Stimulated activated naive CD8-positive, alpha-beta T cell treated with anti-CD3 and anti-CD28 coated beads, Interleukin-15, amount 100 ng/mL, for 72 hours (primary cell): ENCODE results near the gene AK2.
"Not testable (repeated sequence)": the region's sequence is repeated elsewhere in the genome, so short reads cannot be mapped to it uniquely, and the experiment has no call there.

Experiments
- ATAC-seq: fragments of 150-1000 bp; cut with Tn5 transposase; 2 replicates; pipeline ENCODE4 v1.10.0; 2021; ENCODE audit warnings: mild to moderate bottlenecking, moderate library complexity
- DNase-seq, 2 donors: peaks; one replicate each; pipeline ENCODE4 v3.0.0; 2021 to 2022
- H3K27ac Mint-ChIP-seq, 2 donors: one replicate each; pipeline ENCODE4 v1.8.0; 2022; ENCODE audit warnings: mild to moderate bottlenecking in 2 of 2, mixed read lengths in 2 of 2, moderate library complexity in 2 of 2
- H3K27me3 Mint-ChIP-seq: one replicate; pipeline ENCODE4 v1.8.0; 2022; ENCODE audit warnings: mixed read lengths
- H3K4me1 Mint-ChIP-seq: one replicate; pipeline ENCODE4 v1.8.0; 2022; ENCODE audit warnings: mild to moderate bottlenecking, mixed read lengths
- H3K4me3 Mint-ChIP-seq, 2 donors: one replicate each; pipeline ENCODE4 v1.8.0; 2022; ENCODE audit warnings: mild to moderate bottlenecking in 2 of 2, mixed read lengths in 2 of 2, moderate library complexity in 1 of 2
- H3K9me3 Mint-ChIP-seq, 2 donors: one replicate each; pipeline ENCODE4 v1.8.0; 2022; ENCODE audit warnings: mixed read lengths in 2 of 2

The AK2 gene

GRCh38 chr1:32984090-32984454, 52.6 kb downstream of the AK2 start:
- Mint-ChIP-seq H3K4me1 (peaks cover 58% of the 10 kb centered on the region), H3K27me3 (no peaks in the 10 kb centered on the region), H3K27ac (no peak overlapping the region), H3K4me3 (no peak overlapping the region), H3K9me3 (peaks cover 4 to 6% of the 10 kb centered on the region in 2 donors)
- DNase-seq (no peak), ATAC-seq (no peak)

- no peaks in the 10 kb centered on the region for H3K27me3 Mint-ChIP-seq
- H3K9me3 Mint-ChIP-seq, result peaks cover 4 to 6% of the 10 kb centered on the region in 2 donors
- H3K4me3 Mint-ChIP-seq, result peak overlapping the region in 1 of 2 donors; percentile 56
- H3K27ac Mint-ChIP-seq, result no peak overlapping the region
- no peak for DNase-seq
- no peak for ATAC-seq
- peaks cover 52% of the 10 kb centered on the region for H3K4me1 Mint-ChIP-seq
These were observed 53.7 kb downstream of the AK2 start for GRCh38 chr1:32983020-32983419.

GRCh38 chr1:32981003-32981901, 55.4 kb downstream of the AK2 start:
- ATAC-seq, result peak; percentile 98
- DNase-seq, result peak; percentile 48 to 78
- H3K4me3 Mint-ChIP-seq, result peak overlapping the region; percentile 41 to 82
- H3K27me3 Mint-ChIP-seq, result no peaks in the 10 kb centered on the region
- peaks cover 52% of the 10 kb centered on the region for H3K4me1 Mint-ChIP-seq
- peaks cover 4 to 6% of the 10 kb centered on the region in 2 donors for H3K9me3 Mint-ChIP-seq
- H3K27ac Mint-ChIP-seq, result peak overlapping the region; percentile 92 to 94

- no peak for DNase-seq
- Mint-ChIP-seq H3K4me1 (peaks cover 48% of the 10 kb centered on the region), H3K27ac (no peak overlapping the region), H3K4me3 (no peak overlapping the region), H3K27me3 (no peaks in the 10 kb centered on the region), H3K9me3 (peaks cover 4 to 6% of the 10 kb centered on the region in 2 donors)
- no peak for ATAC-seq
These were observed 56.6 kb downstream of the AK2 start for GRCh38 chr1:32980080-32980479.

GRCh38 chr1:32978854-32979253, 57.8 kb downstream of the AK2 start:
- no peaks in the 10 kb centered on the region for H3K27me3 Mint-ChIP-seq
- no peak overlapping the region for H3K4me3 Mint-ChIP-seq
- ATAC-seq (no peak), DNase-seq (no peak)
- H3K9me3 Mint-ChIP-seq, result peaks cover 4 to 6% of the 10 kb centered on the region in 2 donors
- no peak overlapping the region for H3K27ac Mint-ChIP-seq
- peaks cover 36% of the 10 kb centered on the region for H3K4me1 Mint-ChIP-seq

- DNase-seq, result no peak
- H3K27ac Mint-ChIP-seq, result no peak overlapping the region
- peaks cover 2 to 3% of the 10 kb centered on the region in 2 donors for H3K9me3 Mint-ChIP-seq
- peaks cover 31% of the 10 kb centered on the region for H3K4me1 Mint-ChIP-seq
- H3K27me3 Mint-ChIP-seq, result peaks cover 6% of the 10 kb centered on the region
- no peak overlapping the region for H3K4me3 Mint-ChIP-seq
- ATAC-seq, result no peak
These were observed 59.1 kb downstream of the AK2 start for GRCh38 chr1:32977546-32978087.

DNA sequence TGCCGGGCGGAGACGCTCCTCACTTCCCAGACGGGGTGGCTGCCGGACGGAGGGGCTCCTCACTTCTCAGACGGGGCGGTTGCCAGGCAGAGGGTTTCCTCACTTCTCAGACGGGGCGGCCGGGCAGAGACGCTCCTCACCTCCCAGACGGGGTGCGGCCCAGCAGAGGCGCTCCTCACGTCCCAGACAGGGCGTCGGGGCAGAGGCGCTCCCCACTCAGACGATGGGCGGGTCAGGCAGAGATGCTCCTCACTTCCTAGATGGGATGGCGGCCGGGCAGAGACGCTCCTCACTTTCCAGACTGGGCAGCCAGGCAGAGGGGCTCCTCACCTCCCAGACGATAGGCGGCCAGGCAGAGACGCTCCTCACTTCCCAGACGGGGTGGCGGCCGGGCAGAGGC, 61.6 kb downstream of the AK2 start:
- H3K27ac Mint-ChIP-seq, ATAC-seq, DNase-seq, H3K9me3 Mint-ChIP-seq: not testable (repeated sequence)
- Mint-ChIP-seq H3K4me3 (peak overlapping the region; percentile 12 to 39), H3K4me1 (peaks cover 12% of the 10 kb centered on the region), H3K27me3 (peaks cover 28% of the 10 kb centered on the region)

- not testable (repeated sequence) for DNase-seq, ATAC-seq, H3K9me3 Mint-ChIP-seq, H3K27ac Mint-ChIP-seq, H3K4me3 Mint-ChIP-seq
- peaks cover 28% of the 10 kb centered on the region for H3K27me3 Mint-ChIP-seq
- H3K4me1 Mint-ChIP-seq, result peaks cover 10% of the 10 kb centered on the region
These were observed 63.2 kb downstream of the AK2 start for GRCh38 chr1:32973458-32973857.

DNA sequence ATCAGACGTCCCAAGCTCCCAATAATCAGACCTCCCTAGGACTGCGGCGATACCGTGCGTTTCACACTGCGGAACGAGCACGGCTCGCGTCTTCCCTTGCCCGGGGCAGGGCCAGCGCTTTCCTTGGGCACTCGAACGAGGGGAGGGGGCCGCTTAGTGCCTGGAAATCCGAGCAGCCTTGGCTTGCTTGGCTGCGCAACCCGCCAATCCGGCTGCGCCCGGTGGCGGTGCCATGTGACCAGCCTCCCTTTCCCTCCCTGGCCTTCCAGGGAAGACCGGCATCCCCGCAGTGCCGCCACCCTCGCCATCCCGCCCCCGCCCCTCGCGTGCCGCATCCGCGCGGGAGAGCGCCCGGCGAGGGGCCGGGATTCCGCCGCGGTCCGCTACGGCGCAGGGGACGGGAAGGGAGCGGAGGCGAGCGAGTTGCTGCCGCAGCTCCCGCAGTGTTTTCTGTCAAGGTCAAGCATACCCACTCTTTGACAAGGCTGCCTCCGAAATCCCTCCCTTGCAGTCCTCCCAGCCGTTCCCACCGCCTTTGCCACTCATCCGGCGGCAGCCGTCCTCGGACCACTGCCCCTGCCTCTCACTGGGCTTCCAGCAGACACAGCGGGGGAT, 63.8 kb downstream of the AK2 start:
- DNase-seq, result no peak
- peak; percentile 61 for ATAC-seq

DNA sequence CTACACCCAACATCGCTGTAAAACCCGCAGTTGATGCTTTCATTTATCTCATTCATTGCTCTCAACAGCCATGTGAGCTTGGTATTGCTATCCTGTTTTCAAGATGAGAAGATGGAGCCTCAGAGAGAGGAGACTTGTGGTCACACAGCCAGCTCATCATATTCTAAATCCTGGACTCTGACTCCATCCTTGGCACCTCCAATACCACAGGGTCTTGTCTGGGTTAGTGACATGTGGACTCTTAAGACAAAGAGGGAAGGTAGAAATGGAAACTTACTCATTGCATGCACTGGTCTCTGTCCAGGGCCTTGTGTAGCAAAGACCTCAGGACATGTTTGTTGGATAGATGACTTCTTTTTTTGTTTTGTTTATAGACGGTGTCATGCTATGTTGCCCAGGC, 65.1 kb downstream of the AK2 start:
- no peak for DNase-seq

More for the DNA sequence above, 63.8 kb downstream of the AK2 start:
- peak overlapping the region; percentile 78 to 79 for H3K4me3 Mint-ChIP-seq
- peaks cover 0 to 6% of the 10 kb centered on the region in 2 donors for H3K9me3 Mint-ChIP-seq
- peaks cover 28% of the 10 kb centered on the region for H3K27me3 Mint-ChIP-seq
- no peak overlapping the region for H3K27ac Mint-ChIP-seq
- H3K4me1 Mint-ChIP-seq, result peaks cover 14% of the 10 kb centered on the region

GRCh38 chr1:32971156-32971555, 65.5 kb downstream of the AK2 start:
- Mint-ChIP-seq H3K27ac (no peak overlapping the region), H3K9me3 (peaks cover 0 to 6% of the 10 kb centered on the region in 2 donors), H3K4me1 (peaks cover 14% of the 10 kb centered on the region), H3K27me3 (peaks cover 28% of the 10 kb centered on the region), H3K4me3 (no peak overlapping the region)
- DNase-seq, result no peak
- ATAC-seq, result no peak

More for the DNA sequence above, 65.1 kb downstream of the AK2 start:
- H3K9me3 Mint-ChIP-seq, result peaks cover 0 to 6% of the 10 kb centered on the region in 2 donors
- ATAC-seq, result no peak
- peaks cover 14% of the 10 kb centered on the region for H3K4me1 Mint-ChIP-seq
- no peak overlapping the region for H3K4me3 Mint-ChIP-seq
- peaks cover 28% of the 10 kb centered on the region for H3K27me3 Mint-ChIP-seq
- no peak overlapping the region for H3K27ac Mint-ChIP-seq

GRCh38 chr1:32969566-32969965, 67.1 kb downstream of the AK2 start:
- H3K4me3 Mint-ChIP-seq, result no peak overlapping the region
- H3K27me3 Mint-ChIP-seq, result peaks cover 28% of the 10 kb centered on the region
- peaks cover 0 to 6% of the 10 kb centered on the region in 2 donors for H3K9me3 Mint-ChIP-seq
- DNase-seq, result no peak
- no peak for ATAC-seq
- no peak overlapping the region for H3K27ac Mint-ChIP-seq
- H3K4me1 Mint-ChIP-seq, result peaks cover 14% of the 10 kb centered on the region

GRCh38 chr1:32967888-32968568, 68.7 kb downstream of the AK2 start:
- Mint-ChIP-seq H3K4me3 (no peak overlapping the region), H3K27ac (no peak overlapping the region), H3K27me3 (peaks cover 27% of the 10 kb centered on the region), H3K9me3 (peaks cover 0 to 6% of the 10 kb centered on the region in 2 donors), H3K4me1 (peaks cover 23% of the 10 kb centered on the region)
- ATAC-seq (no peak), DNase-seq (no peak)

DNA sequence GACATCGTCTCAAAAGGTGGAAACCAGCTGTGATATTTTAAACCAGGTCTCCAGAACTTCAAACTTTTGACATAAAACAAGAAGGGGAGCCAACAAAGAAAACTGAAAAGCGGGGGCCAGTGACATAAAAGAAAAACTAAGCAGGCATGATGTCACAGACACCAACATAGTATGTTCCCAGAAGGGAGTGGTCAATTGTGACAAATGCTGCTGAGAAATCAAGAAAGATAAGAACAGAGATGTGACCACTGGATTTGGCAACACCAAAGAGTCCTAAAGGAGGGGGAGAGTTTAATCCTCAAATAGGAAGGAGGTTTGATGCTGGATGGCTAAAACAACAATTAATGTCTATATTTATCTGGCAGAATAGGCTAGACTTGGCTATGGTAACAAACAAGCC, 69.8 kb downstream of the AK2 start:
- H3K27ac Mint-ChIP-seq, result no peak overlapping the region
- no peak for DNase-seq
- peaks cover 27% of the 10 kb centered on the region for H3K4me1 Mint-ChIP-seq
- ATAC-seq, result no peak
- H3K27me3 Mint-ChIP-seq, result peaks cover 16% of the 10 kb centered on the region
- H3K9me3 Mint-ChIP-seq, result peaks cover 0 to 6% of the 10 kb centered on the region in 2 donors
- no peak overlapping the region for H3K4me3 Mint-ChIP-seq

DNA sequence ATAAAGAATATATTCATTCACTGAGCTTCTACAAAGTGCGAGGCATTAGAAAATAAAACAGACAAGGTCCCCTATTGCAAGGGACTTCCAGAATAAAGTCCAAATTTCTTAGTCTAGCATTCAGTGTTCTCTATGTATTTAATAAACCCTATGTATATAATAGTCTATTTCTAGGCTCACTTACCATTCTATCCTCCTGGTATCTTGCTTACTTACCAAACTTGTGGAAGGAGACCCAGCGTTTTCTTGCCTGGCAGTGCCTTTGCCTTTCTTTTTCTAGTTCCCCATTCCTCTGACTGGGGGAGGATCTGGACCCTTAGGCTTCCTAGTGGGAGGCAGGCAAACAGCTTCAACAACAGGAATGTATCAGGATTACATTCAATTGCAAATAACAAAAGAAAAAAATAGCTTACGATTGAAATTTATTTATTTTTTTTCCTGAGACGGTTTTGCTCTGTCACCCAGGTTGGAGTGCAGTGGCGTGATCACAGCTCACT, 71.4 kb downstream of the AK2 start:
- Mint-ChIP-seq H3K27ac (peak overlapping the region; percentile 91 to 96), H3K9me3 (no peaks in the 10 kb centered on the region), H3K27me3 (no peaks in the 10 kb centered on the region), H3K4me1 (peaks cover 40% of the 10 kb centered on the region), H3K4me3 (peak overlapping the region; percentile 80 to 86)
- ATAC-seq (no peak), DNase-seq (no peak)
